GM21367 (cell line): ENCODE data around the gene ZNF217.
"Not testable (repeated sequence)": the region's sequence is repeated elsewhere in the genome, so short reads cannot be mapped to it uniquely, and the experiment has no call there.

Source experiments
- ATAC-seq: cut with Tn5 transposase; IDR thresholded peaks from one replicate; pipeline ENCODE4 v1.9.1; 2021; ENCODE audit not compliant: unreplicated experiment

The ZNF217 gene

DNA sequence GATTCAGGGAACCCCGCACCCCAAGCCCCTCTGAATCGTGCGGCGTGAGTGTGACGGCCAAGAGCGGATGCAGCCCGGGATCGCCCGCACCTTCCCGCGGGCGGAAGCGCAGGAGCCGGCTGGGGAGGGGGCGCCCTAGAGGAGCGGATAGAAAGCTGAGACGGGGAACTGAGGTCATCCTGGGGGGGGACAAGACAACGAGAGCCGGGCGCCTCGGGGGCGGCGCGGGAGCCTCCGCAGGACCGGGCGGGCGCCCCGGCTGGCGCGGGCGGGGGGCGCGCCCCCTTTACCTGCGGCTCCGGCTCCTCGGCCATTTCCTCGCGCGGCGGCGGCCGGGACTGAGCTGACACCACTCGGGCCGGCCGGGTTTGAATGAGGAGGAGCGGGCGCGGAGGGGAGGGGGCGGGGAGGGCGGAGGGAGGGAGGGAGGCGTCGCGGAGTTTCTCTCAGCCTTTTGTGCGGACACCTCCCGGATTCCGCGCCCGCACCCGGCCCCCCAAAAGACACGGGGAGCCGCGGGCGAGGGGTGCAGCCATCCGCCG, at the start of gene ZNF217:
Gene ZNF217, minus strand, starts transcription at position 374 of the 542 bp plus-strand sequence. CDS start 11,013 bp downstream, outside the sequence.
- ATAC-seq, result peak; percentile 13

DNA sequence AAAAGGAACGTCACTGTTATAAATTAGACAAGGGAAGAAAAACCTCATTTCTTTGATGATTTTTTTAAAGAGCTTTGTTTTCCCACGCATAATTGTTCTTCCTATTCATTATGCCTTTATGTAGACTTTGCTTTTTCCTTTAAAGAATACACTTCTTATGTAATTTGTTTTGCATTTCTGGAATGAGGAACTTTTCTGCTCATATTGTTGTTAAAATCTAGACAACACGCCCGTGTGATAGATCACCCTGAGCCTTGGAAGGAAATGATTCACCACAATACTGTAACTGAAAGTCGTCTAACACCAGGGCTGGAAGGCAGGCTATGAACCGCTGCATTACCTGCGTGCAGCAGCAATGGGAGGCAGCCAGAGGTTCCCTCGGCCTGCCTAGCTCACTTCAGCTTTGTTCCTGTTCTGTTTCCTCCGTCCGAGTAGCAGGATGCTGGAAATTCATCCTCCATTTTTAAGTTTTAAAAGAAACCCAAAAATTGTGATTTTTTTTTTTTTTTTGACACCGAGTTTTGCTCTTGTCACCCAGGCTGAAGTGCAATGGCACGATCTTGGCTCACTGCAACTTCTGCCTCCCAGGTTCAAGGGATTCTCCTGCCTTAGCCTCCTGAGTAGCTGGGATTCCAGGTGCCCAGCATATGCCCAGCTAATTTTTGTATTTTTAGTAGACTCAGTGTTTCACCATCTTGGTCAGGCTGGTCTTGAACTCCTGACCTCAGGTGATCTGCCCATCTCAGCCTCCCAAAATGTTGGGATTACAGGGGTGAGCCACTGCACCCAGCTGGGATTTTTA, 49.6 kb upstream of the ZNF217 start:
- peak; percentile 94 for ATAC-seq

DNA sequence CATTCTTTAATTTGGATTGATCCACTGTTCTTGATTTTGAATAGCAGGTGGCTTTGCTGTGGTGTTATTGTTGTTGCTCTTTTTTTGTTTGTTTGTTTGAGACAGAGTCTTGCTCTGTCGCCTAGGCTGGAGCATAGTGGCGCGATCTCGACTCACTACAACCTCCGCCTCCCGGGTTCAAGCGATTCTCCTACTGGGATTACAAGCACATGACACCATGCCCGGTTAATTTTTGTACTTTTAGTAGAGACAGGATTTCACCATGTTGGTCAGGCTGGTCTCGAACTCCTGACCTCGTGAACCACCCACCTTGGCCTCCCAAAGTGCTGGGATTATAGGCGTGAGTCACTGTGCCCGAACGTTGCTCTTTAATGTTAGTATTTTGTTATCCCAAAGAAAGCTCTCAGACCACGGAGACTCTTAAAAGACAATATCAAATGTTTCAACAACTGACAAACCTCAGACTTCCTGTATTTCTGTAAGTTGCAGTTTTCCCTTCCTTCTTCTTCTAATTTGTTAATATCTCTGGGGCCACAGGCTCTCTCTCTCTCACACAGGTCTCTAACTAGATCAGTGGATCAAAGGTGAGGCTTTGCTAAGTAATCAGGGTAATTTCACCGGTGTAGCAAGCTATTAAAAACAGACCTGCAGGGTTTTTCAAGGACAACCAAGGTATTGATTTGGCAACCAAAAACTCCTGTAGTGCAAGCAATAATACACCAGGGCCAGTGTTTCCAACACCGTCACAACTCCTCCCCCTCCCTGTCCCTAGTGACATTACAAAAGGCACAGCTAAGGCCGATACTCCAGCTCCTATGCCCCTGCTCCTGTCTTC, 48.8 kb upstream of the ZNF217 start:
- ATAC-seq, result peak; percentile 31

DNA sequence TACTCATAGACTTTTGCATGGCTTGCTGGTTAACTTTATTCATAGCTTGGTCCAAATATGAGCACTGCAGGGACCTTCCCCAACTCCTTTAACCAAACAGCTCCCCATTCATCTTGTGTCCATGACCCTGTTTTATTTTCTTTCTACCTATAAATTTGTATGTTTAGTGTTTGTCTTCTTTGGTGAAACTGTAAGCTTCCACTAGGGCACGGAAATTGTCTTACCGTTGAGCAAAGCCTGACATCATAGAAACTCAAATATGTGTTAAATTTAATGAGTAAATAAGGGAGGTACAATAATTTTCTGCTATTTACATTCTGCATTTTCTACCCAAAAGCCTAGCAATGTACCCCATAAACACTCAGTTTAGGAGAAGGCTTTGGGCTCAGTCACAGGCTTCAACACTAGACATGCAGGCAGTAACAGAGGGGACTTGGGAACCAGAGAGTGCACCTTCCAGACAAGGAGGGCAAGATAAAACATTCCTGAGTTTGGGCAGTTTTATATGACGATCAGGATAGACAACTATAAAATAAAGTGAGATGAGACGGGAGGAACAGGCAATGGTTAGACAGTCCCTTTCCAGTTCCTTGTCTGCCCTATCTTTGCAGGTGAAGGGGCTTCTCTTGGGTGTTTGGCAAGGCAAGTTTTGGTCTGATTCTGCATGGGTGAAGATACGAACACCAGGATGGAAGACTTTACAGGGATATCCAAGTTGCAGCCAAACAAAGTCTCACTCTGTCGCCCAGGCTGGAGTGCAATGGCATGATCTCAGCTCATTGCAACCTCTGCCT, 46.2 kb upstream of the ZNF217 start:
- ATAC-seq, result no peak

DNA sequence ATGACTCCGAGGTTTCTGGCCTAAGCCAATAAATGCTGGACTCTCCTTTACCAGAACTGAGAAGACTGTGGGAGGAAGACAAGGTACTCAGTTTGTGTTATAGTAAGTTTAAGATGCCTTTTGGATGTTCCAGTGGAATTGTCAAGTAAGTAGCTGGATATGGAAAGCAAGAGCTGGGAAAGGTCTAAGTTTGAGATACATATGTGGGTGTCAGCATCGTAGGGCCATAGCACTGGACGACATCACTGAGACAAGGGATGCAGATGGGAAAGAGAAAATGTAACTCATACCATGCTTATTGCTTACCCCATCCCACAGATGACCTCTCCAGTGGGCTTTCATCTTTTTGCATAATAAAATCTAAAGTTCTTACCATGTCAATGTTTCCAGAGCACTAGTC, 45.5 kb upstream of the ZNF217 start:
- no peak for ATAC-seq

DNA sequence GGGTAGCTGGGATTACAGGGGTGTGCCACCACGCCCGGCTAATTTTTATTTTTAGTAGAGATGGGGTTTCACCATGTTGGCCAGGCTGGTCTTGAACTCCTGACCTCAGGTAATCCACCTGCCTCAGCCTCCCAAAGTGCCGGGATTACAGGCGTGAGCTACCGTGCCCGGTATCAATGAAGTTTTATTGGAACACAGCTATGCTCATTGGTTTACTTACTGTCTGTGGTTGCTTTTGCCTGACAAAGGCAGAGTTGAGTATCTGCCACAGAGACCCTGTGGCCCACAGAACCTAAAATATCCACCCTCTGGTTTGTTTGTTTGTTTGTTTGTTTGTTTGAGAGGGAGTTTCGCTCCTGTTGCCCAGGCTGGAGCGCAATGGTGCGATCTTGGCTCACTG, 43.7 kb upstream of the ZNF217 start:
- ATAC-seq, result not testable (repeated sequence)

DNA sequence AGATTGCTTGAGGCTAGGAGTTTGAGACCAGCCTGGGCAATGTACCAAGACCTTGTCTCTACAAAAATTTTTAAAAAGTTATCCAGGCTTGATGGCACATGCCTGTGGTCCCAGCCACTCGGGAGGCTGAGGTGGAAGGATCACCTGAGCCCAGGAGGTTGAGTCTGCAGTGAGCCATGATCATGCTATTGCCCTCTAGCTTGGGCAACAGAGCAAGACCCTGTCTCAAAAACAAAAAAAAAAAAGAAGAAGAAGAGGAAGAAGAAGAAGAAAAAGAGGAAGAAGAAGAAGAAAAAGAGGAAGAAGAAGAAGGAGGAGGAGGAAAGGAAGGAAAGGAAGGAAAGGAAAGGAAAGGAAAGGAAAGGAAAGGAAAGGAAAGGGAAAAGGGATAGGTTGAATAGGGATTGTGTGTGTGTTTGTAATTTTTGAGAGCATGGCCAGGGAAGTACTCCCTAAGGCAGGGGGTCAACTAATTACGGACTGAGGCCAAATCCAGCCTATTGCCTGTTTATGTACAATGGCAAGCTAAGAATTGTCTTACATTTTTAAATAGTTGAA, 43.0 kb upstream of the ZNF217 start:
- ATAC-seq, result no peak

DNA sequence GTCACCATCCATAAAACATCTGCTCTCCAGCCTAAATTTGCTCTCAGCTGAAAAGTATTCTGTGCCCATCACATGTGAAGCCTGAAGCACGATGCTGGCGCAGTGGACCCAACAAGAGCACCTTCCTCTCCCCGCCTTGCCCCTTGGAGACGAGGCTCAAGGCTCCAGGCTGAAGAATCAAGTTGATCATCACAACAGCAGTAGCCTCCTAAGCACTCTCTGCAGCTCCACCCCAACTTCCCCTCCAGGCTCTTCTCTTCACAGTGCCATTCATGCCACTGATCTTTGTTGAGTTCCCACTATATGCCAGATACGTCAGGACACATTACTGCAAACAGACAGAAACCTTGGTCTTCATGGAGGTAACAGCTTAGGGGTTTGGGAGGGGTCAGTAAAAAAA, 41.6 kb upstream of the ZNF217 start:
- no peak for ATAC-seq

DNA sequence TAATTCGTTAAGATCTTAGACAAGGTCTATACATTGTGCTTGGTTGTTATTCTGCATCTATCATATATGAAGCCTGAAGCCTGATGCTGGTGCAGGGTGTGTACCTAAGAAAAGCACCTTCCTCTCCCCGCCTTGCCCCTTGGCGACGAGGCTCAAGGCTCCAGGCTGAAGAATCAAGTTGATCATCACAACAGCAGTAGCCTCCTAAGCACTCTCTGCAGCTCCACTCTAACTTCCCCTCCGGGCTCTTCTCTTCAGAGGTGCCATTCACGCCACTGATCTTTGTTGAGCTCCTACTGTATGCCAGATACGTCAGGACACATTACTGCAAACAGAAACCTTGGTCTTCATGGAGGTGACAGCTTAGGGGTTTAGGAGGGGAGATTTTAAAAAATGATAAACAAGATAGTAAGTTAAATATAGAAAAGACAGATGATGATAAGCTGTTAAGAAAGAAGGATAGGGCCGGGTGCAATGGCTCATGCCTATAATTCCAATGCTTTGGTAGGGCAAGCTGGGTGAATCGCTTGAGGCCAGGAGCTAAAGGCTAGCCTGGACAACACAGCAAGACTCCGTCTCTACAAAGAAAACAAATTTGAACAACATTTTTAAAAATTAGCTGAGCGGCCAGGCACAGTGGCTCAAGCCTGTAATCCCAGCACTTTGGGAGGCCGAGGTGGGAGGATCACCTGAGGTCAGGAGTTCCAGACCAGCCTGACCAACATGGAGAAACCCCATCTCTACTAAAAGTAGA, 38.4 kb upstream of the ZNF217 start:
- ATAC-seq, result no peak

DNA sequence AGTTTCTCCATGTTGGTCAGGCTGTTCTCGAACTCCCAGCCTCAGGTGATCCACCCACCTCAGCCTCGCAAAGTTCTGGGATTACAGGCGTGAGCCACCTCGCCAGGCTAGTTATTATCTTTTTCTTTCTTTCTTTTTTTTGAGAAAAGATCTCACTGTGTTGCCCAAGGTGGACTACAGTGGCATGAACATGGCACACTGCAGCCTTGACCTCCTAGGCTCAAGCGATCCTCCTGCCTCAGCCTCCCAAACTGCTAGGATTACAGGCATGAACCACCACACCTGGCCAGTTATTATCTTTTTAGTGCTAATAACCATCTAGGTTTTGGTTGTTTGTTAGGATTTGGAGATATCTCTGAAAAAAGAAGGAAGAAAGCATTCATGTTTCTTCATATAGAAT, 35.8 kb upstream of the ZNF217 start:
- ATAC-seq, result no peak

DNA sequence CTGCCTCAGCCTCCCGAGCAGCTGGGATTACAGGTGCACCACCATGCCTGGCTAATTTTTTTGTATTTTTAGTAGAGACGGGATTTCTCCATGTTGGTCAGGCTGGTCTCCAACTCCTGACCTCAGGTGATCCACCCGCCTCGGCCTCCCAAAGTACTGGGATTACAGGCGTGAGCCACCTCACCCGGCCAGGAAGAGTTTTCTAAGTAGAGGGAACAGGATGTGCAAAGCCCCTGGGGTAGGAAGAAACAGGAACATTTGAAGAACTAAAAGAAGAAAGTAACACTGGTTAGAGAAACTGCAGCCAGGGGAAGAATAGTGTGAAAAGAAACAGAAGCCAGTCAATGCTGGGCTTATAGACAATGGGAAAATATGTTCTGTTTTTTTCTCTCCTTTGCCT, 35.1 kb upstream of the ZNF217 start:
- not testable (repeated sequence) for ATAC-seq

DNA sequence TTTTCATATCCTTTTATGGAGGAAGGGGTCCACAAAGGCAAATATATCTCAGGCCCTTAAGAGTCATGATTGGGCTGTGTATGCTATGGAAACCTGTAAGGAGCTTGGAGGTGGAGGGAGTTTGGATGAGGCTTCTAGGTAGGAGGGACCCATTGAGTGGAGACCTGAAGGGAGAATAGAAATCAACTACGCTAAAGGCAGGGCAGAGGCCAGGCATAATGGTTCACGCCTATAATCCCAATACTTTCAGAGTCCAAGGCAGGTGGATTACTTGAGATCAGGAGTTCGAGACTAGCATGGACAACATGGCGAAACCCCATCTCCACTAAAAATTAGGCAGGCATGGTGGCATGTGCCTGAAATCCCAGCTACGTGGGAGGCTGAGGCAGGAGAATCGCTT, 34.4 kb upstream of the ZNF217 start:
- ATAC-seq, result no peak

DNA sequence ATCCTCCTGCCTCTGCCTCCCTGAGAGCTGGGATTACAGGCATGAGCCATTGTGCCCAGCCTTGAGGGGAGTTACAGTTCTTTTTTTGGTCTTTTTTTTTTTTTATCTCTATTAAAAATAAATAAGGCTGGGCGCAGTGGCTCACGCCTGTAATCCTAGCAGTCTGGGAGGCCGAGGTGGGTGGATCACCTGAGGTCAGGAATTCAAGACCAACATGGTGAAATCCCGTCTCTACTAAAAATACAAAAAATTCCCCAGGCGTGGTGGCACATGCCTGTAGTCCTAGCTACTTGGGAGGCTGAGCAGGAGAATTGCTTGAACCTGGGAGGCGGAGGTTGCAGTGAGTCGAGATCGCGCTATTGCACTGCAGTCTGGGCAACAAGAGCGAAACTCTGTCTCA, 33.4 kb upstream of the ZNF217 start:
- not testable (repeated sequence) for ATAC-seq

DNA sequence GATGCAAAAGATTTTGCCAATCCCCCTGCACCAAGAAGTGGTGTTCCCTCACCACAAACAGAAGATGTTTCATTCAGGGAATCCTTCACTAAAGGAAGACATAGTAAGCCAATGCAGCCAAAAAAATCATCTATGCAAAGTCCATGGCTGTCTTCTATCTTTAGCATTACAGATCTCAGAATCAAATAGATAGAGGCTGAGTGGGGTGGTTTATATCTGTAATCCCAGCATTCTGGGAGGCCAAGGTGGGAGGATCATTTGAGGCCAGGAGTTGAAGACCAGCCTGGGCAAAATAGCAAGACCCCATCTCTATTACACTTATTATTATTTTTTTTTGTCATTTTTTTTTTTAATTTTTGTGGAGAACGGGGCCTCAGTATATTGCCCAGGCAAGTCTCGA, 32.9 kb upstream of the ZNF217 start:
- ATAC-seq, result no peak

DNA sequence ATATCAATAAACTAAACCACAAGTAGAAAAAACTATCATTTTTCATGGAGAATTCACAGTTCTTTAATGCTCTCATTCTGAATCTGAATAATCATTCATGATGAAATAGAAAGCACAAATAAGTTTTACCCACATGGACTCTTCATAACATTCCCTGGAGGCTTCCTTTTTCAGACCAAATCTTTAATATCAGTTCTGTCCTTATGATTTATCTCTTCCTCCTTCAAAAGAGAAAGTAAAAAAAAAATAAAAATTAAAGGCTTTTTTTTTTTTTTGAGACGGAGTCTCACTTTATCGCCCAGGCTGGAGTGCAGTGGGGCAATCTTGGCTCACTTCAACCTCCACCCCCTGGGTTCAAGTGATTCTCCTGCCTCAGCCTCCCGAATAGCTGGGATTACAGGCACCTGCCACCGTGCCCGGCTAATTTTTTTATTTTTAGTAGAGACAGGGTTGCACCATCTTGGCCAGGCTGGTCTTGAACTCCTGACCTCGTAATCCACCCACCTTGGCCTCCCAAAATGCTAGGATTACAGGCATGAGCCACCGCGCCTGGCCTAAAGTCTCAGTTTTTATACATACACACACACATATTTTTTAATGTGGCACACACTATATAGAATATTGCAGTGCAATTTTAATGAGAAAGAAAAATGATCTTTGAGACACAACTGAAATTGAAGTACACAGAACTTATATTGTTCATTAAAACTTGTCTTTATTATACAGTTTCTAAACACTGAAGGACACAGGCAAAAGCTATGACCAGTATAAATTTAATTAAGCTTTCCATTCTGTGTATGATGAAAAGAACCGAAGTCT, 31.9 kb upstream of the ZNF217 start:
- ATAC-seq, result no peak

DNA sequence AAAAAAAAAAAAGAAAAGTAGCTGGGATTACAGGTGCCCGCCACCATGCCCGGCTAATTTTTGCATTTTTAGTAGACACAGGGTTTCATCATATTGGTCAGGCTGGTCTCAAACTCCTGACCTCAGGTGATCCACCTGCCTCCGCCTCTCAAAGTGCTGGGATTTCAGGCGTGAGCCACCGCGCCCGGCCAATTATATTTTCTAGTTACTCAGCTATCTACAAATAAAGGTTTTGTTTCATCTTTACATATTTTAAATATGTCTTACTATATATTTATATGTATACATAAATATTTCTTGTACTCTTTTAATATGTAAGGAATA, 31.2 kb upstream of the ZNF217 start:
- ATAC-seq, result not testable (repeated sequence)

DNA sequence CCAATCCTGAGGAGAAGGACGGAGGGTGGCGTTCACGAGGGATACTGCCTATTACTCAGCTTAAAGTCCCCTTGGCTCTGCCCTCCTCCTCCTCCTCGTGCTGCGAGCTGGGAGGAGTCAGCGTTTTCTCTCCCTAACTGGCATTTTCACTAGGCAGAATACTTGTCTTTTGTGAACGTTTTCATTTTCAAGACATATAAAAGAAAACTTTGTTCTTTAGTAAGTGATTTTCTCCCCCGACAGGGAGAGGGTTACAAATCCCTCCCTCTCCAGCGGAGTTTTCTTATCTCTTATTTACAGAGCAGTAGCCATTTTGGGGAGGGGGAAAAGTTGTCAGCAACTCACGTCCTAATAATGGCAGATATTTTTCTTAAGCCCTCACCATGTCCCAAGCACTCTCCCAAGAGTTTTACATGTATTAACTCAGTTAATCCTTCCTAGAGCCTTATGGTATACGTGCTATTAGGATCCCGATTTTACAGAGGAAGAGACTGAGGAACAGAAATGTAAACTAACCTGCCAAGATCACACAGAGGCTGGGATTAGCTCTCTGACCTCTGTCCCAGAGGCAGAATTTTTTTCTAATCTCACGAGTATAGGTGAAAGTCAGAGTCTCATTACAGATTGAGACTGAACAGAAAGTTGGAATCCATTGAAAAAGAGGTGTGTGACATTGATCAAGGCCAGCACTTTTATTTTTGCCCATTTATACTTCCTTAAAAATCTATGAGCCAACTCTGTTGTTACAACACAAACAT, 30.0 kb upstream of the ZNF217 start:
- ATAC-seq, result no peak

DNA sequence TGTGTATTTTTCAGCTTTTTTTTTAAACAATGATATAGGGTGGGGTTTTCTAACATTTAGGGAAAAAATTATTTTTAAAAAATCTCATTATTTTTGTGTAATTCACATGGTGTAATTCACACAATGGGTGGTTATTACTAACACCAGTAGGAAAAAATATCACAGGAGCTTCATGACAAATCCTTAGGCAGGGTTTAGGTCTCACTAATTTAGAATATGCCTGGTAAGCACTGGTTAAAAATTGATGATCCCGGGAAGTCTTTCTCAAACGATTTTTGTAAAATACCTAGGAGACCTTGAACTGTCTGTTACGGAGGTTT, 29.5 kb upstream of the ZNF217 start:
- ATAC-seq, result no peak
